ENCODE results near the gene KAZN.

KAZN gene

GRCh38 chr1:14794136-14794768 is 195.8 kb downstream of the KAZN start:
- DNase-seq (ENCODE audit: low read depth in 2 of 2): no peak

GRCh38 chr1:14794906-14795305 is 196.4 kb downstream of the KAZN start:
- no peak for DNase-seq (ENCODE audit: low read depth in 2 of 2)

DNA sequence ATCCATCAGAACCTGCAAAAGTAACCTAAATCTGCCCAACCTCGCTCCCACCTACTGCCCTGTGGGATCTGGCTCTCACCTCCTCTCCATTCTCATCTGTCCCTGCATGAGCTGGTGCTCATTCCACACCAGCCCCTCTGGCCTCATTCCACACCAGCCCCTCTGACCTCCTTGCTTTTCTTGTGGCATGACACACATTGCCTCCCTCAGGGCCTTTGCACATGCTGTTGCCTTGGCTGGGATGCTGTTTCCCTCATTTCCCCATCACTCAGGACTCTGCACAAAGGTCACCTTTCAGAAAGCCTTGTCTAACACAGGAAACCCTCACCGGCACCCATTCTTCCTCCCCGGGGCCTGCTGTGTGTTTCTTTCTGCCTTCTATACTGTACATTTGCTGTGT is 197.1 kb downstream of the KAZN start:
- DNase-seq (ENCODE audit: low read depth in 2 of 2): no peak

DNA sequence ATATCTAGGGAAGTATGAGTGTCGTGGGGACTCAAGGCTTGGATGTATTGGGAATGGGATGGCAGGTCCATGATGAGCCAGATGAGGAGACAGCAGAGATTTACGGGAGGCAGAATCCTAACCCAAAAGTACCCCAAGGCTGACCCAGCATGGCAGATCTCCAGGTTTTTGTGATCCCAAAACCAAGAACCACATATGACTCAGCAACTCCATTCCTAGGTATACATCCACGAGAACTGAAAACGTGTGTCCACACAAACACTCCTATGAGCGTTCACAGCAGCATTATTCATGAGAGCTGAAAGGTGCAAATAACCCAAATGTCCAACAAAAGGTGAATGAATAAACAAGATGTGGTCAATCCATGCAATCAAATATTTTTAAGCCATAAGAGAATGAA is 201.5 kb downstream of the KAZN start:
- no peak for DNase-seq (ENCODE audit: low read depth in 2 of 2)

DNA sequence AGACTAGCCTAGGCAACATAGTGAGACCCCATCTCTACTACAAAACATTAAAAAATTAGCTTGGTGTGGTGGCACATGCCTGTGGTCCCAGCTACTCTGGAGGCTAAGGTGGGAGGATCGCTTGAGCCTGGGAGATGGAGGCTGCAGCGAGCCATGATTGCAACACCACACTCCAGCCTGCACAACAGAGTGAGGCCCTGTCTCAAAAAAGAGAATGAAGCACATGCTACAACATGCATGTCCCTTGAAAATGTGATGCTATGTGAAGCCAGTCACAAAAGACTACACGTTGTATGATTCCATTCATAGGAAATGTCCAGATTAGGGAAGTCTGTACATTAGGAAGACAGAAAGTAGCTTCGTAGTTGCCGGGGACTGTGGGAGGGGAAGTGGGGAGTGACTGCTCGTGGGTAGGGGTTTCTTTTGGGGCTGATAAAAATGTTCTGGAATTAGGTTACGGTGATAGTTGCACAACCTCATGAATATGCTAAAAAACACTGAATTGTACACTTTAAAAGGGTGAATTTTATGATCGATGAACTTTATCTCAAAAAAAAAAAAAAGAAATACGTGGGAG is 202.1 kb downstream of the KAZN start:
- DNase-seq (ENCODE audit: low read depth in 2 of 2): no peak

GRCh38 chr1:14803002-14803789 is 204.7 kb downstream of the KAZN start:
- no peak for DNase-seq (ENCODE audit: low read depth in 2 of 2)

DNA sequence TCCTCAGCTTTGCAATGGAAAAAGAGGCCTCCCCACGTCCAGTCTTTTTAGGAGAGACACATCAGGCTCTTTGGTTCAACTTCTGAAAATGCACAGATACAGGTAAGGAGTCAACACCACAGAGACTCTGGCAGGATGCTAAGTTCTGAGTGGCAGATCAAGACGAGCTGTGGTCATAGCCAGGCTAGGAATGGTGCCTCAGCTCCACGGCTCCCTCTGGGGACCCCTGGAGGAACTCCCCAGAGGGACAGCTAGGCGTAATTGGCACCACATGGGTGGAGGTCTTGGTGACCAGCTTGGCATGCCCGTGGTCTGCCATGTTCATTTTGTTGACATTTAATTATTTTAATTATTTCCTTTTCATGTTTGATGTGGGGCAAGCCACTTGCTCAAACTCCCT is 206.1 kb downstream of the KAZN start:
- DNase-seq (ENCODE audit: low read depth in 2 of 2): no peak

DNA sequence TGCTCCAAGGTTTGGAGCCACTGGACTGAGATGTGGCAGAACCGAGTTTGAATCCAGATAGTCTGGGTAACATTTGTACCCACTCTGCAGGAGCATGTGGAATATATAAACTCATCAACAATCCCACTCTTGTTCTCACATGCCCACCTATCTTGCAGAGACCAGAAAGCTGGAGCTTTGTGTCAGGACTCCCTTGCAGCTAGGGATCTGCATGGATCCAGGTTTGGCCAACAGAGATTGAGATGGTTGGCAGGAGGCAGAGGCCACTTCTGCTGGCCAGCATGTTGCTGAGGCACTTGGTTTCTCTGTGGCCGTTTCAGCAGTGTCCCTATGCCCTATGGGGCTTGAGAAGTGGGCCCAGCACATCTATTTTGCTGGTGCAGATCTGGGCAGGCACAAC is 208.3 kb downstream of the KAZN start:
- DNase-seq (ENCODE audit: low read depth in 2 of 2): no peak

GRCh38 chr1:14808768-14809167 is 210.3 kb downstream of the KAZN start:
- no peak for DNase-seq (ENCODE audit: low read depth in 2 of 2)

DNA sequence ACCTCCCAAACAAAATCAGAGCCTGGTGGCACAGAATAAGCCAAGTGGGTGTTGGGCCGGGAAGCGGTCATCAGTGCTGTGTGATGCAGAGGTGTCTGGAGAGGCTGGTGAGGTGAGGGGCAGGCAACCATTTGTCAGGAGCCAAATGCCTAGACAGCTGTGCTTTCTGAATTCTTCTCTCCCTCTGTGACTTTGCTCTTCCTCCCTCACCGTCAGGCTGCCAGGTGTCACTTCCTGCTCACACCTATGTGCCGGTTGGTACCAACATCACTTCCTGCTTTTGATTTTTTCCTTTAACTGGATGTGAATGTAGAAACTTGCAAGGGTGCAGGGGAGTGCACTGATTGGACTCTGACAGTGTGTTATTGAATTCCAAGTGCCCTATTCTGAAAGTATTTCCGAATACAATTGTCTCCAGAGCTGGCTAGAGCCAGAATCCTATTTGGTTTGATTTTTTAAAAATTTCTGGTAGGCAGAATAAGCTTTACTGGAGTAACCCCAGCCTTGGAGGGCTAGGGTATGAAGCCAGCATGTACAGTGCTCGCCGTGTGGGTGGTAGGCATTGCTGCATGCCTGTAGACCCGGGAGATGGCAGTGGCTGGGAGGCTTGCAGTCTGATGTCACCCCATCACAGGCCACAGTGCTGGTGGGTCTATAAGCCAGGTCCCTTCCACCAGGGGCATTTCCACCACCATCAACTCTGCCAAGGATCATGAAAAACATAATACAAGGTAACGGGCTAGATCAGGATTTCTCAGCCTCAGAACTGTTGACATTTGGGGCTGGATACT is 210.9 kb downstream of the KAZN start:
- DNase-seq (ENCODE audit: low read depth in 2 of 2): no peak

DNA sequence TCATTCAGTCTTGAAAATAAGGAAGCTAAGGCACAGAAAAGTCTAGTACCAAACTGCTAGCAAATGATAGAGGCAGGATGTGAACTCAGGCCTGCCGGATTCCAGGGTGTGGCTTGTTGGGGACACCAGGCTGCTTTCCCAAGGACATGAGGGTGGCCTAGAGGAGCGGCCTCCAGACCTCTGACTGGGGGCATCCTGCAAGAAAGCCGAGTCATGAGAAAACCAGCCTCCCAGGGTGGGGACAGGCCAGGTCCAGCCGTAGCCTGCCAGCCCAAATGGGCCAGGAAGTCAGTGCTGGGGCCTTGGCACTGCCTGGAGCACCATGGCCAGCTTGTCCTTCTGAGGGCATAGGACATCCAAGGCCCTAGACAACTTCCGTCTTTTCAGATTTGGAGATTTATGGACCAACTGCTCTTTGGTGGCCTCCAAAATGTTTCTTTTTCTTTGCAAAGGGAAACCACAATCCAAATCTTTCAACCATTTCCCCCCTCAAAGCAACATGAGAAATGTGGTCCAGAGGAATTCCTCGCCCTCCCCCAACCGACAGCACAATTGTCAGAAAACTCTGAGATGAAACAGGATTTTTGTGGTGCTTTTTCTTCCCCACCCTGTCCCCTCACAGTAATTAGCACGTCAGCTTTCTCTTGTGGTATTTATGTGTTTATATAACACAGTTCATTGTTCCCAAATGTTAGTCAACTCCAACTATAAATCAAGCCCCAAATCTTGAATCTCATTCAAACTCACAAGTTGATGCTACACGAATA is 212.3 kb downstream of the KAZN start:
- DNase-seq (ENCODE audit: low read depth in 2 of 2): no peak

- DNase-seq (ENCODE audit: low read depth in 2 of 2): no peak
Measured at GRCh38 chr1:14811573-14811972, 213.1 kb downstream of the KAZN start.

DNA sequence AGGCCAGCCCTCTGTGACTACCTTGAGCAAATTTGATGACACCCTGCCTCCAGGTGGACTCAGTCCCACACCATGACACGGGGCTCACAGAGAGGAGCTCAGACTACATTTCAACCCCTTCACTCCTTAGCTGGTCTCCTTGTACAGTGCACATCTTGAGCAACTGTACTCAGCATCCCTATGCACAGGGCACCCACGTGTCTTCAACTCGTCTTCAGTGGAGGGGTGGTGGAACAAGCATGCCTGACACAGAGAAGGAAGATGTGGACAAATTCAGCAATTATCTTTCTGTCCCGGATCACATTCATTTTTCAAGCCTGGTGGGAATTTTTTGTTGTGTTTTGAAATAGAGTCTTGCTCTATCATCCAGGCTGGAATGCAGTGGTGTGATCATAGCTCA is 213.7 kb downstream of the KAZN start:
- no peak for DNase-seq (ENCODE audit: low read depth in 2 of 2)

GRCh38 chr1:14815175-14815877 is 216.8 kb downstream of the KAZN start:
- no peak for DNase-seq (ENCODE audit: low read depth in 2 of 2)

DNA sequence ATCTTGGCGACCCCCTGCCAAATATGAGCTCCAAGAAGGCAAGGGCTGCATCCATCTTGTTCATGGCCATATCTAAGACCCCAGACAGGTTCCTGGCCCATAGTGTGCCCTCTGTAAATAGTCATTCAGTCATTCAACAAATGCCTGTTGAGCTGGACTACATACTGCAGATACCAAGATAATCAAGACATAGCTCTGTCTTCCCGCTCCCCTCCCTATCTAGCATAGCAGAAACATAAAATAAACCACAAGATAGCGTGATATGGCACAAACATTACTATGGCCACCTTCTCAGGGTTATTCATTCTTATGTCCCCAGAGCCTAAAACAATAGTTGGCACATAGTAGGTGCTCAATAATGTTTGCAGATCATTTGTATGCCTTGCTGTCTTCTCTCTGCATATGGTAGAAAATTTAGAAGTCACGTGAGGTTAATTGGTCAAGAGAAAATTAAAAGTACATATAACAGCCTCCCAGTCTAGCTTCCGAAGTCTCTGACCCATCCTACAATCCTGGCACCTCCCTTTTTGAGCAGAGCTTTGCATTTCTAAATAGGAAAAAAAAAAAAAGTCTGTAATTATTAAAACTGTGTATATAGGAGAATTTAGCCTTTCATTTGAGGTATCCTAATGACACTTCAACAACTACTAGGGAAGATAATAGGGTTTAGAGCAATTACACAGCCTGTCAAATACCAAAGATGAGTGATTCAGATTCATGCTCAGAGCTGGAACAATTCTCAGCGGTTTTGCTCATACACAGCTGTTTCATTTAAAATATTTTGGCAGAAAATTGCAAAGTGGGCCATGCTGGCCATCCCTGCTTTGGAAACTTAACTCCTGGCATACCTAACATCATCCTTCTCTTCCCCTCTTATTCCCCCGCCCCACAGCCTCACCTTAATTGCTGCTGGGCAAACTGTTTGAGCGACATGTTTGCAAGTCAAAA is 219.0 kb downstream of the KAZN start:
- no peak for DNase-seq (ENCODE audit: low read depth in 2 of 2)

DNA sequence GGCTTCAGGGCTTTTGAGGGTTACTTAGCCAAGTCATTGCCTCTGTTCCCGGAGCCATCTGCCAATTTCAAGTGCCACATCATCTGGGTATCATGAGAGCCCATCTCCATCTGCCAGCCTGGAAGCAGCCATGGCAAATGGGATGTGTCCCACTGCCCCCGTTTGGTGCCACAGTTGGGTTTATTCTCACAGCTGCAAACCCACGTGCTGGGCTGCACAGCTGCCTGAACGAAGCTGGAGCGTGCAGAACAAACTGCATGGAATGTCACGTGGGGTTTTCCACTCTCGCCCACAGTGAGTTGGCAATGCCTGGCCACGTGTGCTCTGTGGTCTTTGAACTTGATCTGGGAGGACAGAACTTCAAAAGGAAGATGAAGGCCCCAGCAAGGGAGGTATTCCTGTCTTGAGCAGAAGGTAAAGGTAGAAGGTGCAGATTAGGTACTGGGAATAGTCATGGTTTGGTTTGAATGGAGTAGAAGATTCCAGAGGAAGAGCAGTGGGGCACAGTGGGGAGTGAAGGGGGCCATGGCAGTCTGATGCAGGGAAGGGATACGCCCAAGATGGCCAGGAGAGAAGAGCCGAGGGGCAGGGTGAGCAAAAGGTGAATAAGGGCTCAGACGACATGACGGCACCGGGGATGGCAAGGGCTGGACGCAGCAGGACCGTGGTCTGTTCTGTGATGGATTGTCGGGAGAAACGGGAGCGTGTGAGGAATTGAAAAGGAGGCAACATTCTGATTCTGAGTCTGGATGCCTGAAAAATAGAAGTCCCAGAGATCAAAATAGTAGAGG is 222.0 kb downstream of the KAZN start:
- DNase-seq (ENCODE audit: low read depth in 2 of 2): no peak

DNA sequence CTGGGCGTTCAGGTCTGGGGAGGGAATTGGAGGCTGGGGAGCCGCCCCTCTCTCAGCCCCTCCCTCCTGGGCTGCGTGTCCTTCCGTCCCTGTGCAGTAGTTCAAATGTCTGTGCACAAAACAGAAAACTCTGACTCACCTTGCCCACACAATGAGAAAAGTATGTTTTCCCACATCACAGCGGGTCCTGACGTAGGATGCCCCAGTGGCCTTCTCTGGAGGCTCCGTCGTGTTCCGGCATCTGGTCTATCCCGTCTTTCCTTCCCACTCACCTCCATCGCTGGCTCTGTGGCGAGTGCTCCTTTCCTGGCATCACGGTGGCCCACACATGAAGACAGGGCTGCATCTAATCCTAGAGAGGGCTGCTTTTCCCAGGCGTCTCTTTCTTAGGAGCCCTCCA is 224.0 kb downstream of the KAZN start:
- no peak for DNase-seq (ENCODE audit: low read depth in 2 of 2)

DNA sequence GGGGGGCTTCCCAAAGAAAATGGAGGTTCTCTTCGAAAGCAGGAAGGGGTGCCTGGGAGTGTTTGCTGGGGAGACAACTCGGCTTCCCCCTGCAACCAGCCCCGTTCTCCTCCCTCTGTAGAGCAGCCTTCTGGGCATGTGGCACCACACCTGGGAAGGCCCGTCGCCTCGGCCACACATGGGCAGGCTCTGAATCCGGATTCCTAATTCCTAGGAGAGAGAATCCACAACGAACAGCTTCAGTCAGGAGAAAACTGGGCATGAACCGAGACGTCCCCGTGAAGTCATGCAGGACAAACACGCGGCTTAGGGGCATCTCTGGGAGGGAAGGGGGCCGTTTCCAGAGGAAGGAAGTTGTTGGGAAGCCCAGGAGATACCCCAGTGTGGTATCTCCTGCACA is 224.5 kb downstream of the KAZN start:
- no peak for DNase-seq (ENCODE audit: low read depth in 2 of 2)

DNA sequence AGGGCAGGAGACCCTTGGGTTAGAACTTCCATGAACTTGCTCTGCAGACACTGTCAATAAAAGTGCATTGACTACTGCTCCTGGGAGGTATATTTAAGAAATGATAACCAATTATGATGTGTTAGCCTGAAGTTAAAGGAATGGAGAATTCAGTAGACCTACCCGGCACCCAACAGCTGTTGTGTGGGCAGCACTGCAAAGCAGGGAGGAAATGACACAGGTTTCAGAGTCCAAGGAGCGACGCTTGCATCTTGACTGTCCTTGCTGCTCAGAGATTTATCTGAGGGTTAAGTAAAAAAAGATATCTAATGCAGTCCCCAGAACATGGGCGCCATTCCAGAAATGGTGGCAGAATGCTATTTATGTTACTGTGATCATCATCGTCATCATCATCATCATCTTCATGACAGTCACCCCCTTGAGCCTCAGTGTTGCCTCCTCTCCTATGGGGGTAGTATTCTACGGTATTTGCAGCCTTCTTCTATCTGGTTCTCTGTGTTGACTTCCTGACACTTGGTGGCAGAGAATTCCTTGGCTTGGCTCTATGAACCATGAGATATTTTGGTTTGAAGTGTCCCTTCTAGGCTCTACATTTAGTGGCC is 225.9 kb downstream of the KAZN start:
- DNase-seq (ENCODE audit: low read depth in 2 of 2): no peak

All from stimulated activated CD8-positive, alpha-beta memory T cell treated with anti-CD3 and anti-CD28 coated beads, Interleukin-2, amount 100 ng/mL, for 48 hours (primary cell).